Measurements from ENCODE around the gene TMEM151B.

DNA sequence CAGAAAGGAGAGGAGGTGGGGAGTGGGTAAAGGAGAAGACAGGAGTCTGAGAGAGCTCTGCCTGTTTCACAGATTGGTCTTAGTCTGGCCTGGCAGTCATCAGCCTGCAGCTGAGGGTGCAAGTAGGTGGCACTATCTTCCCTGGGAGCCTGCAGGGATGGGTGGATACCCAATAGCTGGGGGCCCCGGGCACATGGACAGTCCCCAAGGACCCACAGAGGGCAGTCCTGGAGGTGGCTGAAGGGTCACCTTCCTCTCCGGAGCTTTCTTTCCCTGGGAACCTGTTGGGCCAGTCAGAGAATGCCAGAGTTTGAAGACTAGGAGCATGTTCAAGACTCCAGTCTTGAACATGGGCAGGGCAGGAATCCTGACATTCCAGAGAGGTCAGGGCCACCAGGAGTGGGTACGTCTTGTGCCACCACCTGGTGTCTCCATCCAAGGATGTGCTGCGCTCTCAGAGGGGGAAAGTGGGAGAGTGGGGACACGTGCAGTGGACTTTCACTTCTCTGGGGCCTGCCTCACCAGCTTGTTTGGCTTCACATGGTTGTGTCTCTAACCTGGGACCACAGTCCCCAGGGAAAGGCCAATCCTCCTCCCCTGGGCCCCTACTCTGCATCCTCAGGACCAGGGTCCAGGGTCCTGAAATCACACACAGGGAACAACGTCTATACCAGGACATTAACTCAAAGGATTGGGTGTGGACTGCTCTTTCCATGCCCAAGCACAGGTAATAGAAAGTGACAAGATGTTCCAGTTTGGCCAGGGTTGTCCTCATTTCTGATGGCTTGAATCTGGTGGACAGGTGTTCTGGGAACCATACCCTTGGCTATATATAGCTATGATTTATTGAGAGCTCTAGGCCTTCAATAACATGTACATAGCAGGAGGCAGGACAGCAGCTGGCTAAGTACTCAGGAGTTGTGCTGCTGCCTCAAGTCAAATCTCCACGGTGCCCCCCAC, 24.9 kb downstream of the TMEM151B start:
- TF ChIP-seq, protein P1, sequence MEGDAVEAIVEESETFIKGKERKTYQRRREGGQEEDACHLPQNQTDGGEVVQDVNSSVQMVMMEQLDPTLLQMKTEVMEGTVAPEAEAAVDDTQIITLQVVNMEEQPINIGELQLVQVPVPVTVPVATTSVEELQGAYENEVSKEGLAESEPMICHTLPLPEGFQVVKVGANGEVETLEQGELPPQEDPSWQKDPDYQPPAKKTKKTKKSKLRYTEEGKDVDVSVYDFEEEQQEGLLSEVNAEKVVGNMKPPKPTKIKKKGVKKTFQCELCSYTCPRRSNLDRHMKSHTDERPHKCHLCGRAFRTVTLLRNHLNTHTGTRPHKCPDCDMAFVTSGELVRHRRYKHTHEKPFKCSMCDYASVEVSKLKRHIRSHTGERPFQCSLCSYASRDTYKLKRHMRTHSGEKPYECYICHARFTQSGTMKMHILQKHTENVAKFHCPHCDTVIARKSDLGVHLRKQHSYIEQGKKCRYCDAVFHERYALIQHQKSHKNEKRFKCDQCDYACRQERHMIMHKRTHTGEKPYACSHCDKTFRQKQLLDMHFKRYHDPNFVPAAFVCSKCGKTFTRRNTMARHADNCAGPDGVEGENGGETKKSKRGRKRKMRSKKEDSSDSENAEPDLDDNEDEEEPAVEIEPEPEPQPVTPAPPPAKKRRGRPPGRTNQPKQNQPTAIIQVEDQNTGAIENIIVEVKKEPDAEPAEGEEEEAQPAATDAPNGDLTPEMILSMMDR (IDR thresholded peaks at IDR 0.05; ENCODE audit: poor library complexity): no peak
- TF ChIP-seq EZH2 (IDR thresholded peaks at IDR 0.05; ENCODE audit: borderline replicate concordance) (no peak), EZH2phosphoT487 (IDR thresholded peaks at IDR 0.05; ENCODE audit: low read depth, severe bottlenecking, unreplicated experiment) (no peak)
